Measurements from ENCODE around the gene PTGDR. TPM values are rescaled to one million over a fixed set of nuclear protein-coding genes. Genes with fewer than 3 reads are reported as not detected.

PTGDR gene
- polyA plus RNA-seq, 1 experiment = not detected

DNA sequence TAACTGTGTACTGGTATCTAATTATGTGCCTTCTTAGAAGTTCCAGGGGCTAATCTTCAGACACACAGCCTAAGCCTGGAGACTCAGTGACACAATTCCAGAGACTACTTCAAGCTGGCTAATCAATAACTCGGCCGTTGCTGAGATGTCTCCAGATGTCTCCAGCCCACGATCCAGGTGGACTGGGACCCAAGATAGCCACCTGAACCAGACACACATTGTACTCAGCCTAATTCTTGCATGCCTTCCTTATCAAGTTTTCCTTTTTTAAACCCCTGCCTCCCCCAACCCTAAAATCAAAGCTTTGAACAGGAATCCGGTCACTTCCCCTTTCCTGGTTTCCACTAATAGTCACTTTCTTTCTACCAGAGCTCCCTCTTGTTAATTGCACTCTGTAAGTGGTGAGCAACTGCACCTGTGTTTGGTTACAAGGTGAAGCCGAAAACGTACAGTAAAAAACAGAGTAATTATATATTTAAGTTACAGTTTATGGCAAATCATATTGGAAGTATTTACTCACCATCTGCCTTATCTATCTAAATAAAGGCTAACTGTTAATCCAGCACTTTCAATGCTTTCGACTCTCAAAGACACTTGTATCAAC is 39.8 kb upstream of the PTGDR start:
- CTCF ChIA-PET = no interaction called here
- POLR2A ChIA-PET = no interaction called here
- TF ChIP-seq CTCF (IDR thresholded peaks at IDR 0.05; ENCODE audit: insufficient read depth, low read depth, low read length) = no peak
- Histone ChIP-seq H3K27me3 (ENCODE audit: control insufficient read depth, insufficient read depth, low read length) (no peaks in the 10 kb centered on the region; the same call in 1 of the 2 replicates), H3K4me3 (ENCODE audit: low read depth, low read length) (no peak overlapping the region), H3K36me3 (ENCODE audit: control insufficient read depth, insufficient read depth, low read length) (no peaks in the 10 kb centered on the region)
- no peak for DNase-seq (ENCODE audit: low read depth)

DNA sequence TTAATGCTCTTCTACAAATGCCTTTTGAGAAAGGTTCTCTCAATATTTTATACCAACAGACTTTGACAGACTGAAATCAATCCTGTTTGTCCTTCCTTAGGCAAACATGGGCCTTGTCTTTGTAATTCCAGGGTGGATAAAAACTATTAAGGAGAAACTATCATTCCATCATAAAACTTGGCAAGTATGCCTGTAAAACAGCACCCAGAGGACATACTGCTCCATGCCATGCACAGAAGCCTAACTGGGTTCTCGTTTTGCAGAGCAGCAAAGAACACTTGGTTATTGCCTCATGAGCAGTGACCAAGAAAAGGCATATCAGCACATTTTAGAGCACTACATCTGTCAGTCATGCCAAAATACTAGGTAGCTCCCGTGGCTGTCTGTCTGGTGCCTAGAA is 33.8 kb upstream of the PTGDR start:
- no peak for TF ChIP-seq CTCF (IDR thresholded peaks at IDR 0.05; ENCODE audit: insufficient read depth, low read depth, low read length)
- peaks cover 6% of the 10 kb centered on the region for H3K27me3 ChIP-seq (ENCODE audit: control insufficient read depth, insufficient read depth, low read length)
- DNase-seq (ENCODE audit: low read depth) = no peak
- CTCF ChIA-PET = no interaction called here
- POLR2A ChIA-PET = no interaction called here
- H3K4me3 ChIP-seq (ENCODE audit: low read depth, low read length) = no peak overlapping the region
- no peaks in the 10 kb centered on the region for H3K36me3 ChIP-seq (ENCODE audit: control insufficient read depth, insufficient read depth, low read length)

GRCh38 chr14:52235434-52235833 is 32.1 kb upstream of the PTGDR start:
- no peak overlapping the region for H3K4me3 ChIP-seq (ENCODE audit: low read depth, low read length)
- ChIA-PET CTCF (no interaction called here), POLR2A (no interaction called here)
- H3K27me3 ChIP-seq (ENCODE audit: control insufficient read depth, insufficient read depth, low read length) = peaks cover 6% of the 10 kb centered on the region
- DNase-seq (ENCODE audit: low read depth) = no peak
- H3K36me3 ChIP-seq (ENCODE audit: control insufficient read depth, insufficient read depth, low read length) = no peaks in the 10 kb centered on the region
- TF ChIP-seq CTCF (IDR thresholded peaks at IDR 0.05; ENCODE audit: insufficient read depth, low read depth, low read length) = no peak

DNA sequence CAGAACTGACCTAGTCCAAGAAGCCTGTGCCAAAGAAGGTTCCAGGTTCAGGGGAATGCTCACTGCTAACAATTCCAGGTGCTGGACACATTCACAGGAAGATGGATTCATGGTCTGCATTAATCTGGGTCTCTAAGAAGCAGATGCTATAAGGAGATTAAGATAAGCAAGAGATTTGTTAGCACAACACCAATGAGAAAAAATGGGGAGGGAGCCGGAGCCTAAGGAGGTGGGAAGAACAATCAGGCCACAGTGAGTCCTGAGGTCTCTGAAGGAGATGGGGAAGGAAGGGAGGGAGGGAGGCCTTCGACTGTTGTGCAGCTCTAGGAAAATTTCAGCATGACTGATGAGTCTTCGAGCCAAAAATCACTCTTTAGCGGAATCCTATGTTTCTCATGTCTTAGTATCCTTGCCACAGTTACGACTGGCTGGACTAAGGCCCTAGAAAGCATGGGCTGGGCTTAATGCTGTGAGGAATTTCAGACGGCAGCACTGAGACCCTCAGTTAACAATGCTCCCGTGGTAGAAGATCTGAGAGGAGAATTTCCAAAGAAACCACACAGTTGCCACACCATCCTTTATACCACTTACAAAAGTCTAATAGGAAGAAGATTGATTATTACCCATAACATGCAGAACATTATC is 31.5 kb upstream of the PTGDR start:
- no peak for TF ChIP-seq CTCF (IDR thresholded peaks at IDR 0.05; ENCODE audit: insufficient read depth, low read depth, low read length)
- CTCF ChIA-PET = no interaction called here
- Histone ChIP-seq H3K27me3 (ENCODE audit: control insufficient read depth, insufficient read depth, low read length) (peaks cover 6% of the 10 kb centered on the region), H3K4me3 (ENCODE audit: low read depth, low read length) (no peak overlapping the region), H3K36me3 (ENCODE audit: control insufficient read depth, insufficient read depth, low read length) (no peaks in the 10 kb centered on the region)
- POLR2A ChIA-PET = no interaction called here
- DNase-seq (ENCODE audit: low read depth) = no peak

- Histone ChIP-seq H3K27me3 (ENCODE audit: control insufficient read depth, insufficient read depth, low read length) (peaks cover 6% of the 10 kb centered on the region; the same call in 1 of the 2 replicates), H3K36me3 (ENCODE audit: control insufficient read depth, insufficient read depth, low read length) (no peaks in the 10 kb centered on the region), H3K4me3 (ENCODE audit: low read depth, low read length) (no peak overlapping the region)
- POLR2A ChIA-PET = no interaction called here
- CTCF ChIA-PET = no interaction called here
- no peak for TF ChIP-seq CTCF (IDR thresholded peaks at IDR 0.05; ENCODE audit: insufficient read depth, low read depth, low read length)
- no peak for DNase-seq (ENCODE audit: low read depth)
Measured at GRCh38 chr14:52238682-52239081, 28.8 kb upstream of the PTGDR start.

Measured in BJ (cell line).